Suprapubic skin (tissue), 3 donors: ENCODE results near the gene ITPR2.

Experiments
- EP300 ChIP-seq: sonication (generic); formaldehyde crosslinking; IDR thresholded peaks from one replicate; pipeline ENCODE4 v1.6.1; 2017; ENCODE audit warnings: antibody characterized with exemption
- POLR2A ChIP-seq, 2 donors: fragments of 450-650 bp; IDR thresholded peaks; one replicate each; pipeline ENCODE4 v1.6.1; 2017; ENCODE audit warnings: antibody characterized with exemption in 2 of 2, mild to moderate bottlenecking in 2 of 2, moderate library complexity in 2 of 2
- TF ChIP-seq, protein P1 (sequence below), 2 donors: fragments of 200-600 bp in 1 of 2; fragments of 450-650 bp in 1 of 2; sonication (generic) in 1 of 2; IDR thresholded peaks; one replicate each; pipeline ENCODE4 v1.5.1; 2016 to 2019; ENCODE audit warnings: antibody characterized with exemption in 2 of 2, mild to moderate bottlenecking in 1 of 2, moderate library complexity in 1 of 2

DNA sequence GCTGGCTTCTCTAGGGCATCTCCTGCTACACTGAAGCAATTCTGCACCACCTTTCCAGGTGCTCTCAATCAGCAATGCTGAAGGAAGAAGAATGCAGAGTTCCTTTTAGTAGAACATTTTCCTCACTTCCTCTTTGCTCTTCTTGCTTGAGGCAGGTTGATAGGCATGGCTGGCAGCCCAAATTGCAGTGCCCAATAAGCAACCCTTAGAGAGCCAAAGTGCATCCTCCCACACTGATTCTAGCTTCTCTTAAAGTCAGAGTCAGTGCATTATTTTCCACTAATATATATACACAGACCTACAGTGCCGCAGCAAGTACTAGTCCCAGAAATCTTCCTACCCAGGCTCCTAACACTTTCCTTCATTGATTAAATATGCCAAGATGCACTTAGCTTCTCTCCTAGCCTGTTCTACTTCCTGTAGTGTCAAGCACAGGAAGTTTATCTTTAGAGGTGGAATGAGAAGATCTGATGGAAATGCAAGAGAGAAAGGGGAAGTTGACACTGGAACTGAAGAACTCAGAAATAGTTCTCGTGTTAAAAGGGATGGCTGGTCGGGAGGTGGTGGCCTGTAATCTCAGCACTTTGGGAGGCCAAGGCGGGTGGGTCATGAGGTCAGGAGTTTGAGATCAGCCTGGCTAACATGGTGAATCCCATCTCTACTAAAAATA is 504.9 kb downstream of the ITPR2 start:
- TF ChIP-seq EP300 (no peak), POLR2A (IDR thresholded peaks at IDR 0.05) (no peak)
- TF ChIP-seq, protein P1, sequence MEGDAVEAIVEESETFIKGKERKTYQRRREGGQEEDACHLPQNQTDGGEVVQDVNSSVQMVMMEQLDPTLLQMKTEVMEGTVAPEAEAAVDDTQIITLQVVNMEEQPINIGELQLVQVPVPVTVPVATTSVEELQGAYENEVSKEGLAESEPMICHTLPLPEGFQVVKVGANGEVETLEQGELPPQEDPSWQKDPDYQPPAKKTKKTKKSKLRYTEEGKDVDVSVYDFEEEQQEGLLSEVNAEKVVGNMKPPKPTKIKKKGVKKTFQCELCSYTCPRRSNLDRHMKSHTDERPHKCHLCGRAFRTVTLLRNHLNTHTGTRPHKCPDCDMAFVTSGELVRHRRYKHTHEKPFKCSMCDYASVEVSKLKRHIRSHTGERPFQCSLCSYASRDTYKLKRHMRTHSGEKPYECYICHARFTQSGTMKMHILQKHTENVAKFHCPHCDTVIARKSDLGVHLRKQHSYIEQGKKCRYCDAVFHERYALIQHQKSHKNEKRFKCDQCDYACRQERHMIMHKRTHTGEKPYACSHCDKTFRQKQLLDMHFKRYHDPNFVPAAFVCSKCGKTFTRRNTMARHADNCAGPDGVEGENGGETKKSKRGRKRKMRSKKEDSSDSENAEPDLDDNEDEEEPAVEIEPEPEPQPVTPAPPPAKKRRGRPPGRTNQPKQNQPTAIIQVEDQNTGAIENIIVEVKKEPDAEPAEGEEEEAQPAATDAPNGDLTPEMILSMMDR (IDR thresholded peaks at IDR 0.05) = no peak
